GM21447 (cell line): ENCODE measurements around the gene ABR.
"Not testable (repeated sequence)": the region's sequence is repeated elsewhere in the genome, so short reads cannot be mapped to it uniquely, and the experiment has no call there.

Source experiments
- ATAC-seq: cut with Tn5 transposase; IDR thresholded peaks from one replicate; pipeline ENCODE4 v1.9.1; 2021; ENCODE audit not compliant: unreplicated experiment

Gene ABR

GRCh38 chr17:1097972-1098744, 81.6 kb downstream of the ABR start:
- ATAC-seq, result not testable (repeated sequence)

GRCh38 chr17:1096215-1096614, 83.6 kb downstream of the ABR start:
- ATAC-seq, result no peak

DNA sequence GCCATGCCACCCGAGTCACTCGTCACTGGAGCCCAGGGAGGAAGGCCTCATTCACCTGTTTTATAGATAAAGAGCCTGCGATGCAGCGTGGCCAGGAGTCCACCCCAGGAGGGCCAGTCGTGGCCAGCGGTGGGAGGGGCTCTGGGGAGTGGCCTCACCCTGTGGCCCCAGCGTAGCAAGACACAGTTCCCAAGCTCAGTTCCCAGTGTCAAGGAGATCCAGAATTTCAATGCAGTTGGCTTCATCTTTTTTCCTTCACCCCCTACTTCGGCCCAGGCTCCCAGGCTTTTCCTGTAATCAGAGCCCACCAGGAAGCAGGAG, 84.0 kb downstream of the ABR start:
- ATAC-seq, result no peak

- ATAC-seq, result no peak
These were observed 84.5 kb downstream of the ABR start for GRCh38 chr17:1095090-1095852.

- no peak for ATAC-seq
These were observed 85.2 kb downstream of the ABR start for GRCh38 chr17:1094591-1094990.

DNA sequence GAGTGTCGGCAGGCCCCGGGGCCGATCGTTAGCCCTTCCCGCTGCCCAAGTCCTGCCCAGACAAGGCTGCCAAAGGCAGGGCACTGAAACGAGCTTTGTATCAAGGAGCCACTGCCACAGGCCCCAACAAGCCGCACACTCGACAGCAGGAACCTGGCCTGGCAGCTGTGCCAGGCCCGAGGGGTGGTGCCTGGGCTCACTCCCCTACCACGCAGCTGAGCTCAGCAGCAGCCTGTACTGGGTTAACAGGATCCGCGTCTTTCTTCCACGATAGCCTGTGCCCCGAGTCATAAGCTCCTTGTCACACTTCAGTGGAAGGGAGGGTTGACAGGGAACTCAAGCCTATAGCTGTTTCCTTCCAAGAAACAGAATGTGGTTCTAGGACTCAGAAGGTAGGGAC, 87.9 kb downstream of the ABR start:
- no peak for ATAC-seq

GRCh38 chr17:1091190-1091534, 88.6 kb downstream of the ABR start:
- no peak for ATAC-seq

DNA sequence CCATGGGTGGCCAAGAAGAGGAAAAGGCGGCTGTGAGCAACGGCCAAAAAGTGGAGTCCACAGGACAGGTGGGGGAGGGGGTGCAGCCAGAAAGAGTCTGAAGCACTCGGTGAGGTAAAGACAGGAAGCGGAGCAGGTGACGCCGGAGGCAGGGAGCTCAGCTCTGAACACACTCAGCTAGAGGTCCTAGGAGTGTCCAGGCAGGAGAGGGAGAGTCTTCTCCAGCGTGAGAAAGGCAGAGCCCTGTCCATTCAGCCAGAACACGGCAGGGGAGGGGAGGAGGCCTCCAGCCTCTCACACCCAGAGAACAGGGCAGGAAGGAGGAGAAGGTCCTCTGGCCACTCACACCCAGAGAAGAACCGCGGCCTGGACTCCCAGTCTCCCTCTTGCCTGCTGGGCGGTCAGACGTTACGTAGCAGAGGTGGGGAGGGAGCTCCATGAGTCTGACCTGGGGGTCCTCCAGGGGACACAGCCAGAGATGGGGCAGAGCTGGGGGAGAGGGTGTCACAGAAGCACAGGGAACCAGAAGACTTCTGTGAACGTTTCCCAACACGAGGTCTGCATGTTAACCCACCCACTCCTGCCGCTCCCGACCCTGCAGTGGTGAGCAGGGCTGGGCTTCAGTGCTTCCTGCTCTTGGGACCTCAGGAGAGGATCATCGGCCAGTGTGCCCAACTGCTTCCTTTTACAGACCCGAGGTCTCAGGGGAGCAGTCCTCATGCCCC, 89.2 kb downstream of the ABR start:
- no peak for ATAC-seq

DNA sequence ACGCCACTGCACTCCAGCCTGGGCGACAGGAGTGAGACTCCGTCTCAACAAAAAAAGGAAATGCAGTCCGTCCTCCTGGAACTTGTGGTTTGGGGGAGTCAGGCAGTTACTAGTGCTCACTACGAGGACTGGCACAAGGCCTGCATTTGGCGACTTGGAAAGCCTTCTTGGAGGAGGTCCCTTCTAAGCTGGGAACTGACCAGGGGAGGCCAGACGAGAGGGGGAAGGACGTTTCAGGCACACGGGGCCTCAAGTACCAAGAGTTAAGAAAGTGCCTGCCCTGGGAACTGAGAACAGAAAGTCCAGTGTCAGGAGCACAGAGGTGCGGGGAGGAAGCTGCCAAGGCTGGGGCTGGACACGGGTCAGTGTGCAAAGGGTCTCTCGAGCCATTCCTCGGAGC, 89.9 kb downstream of the ABR start:
- no peak for ATAC-seq

DNA sequence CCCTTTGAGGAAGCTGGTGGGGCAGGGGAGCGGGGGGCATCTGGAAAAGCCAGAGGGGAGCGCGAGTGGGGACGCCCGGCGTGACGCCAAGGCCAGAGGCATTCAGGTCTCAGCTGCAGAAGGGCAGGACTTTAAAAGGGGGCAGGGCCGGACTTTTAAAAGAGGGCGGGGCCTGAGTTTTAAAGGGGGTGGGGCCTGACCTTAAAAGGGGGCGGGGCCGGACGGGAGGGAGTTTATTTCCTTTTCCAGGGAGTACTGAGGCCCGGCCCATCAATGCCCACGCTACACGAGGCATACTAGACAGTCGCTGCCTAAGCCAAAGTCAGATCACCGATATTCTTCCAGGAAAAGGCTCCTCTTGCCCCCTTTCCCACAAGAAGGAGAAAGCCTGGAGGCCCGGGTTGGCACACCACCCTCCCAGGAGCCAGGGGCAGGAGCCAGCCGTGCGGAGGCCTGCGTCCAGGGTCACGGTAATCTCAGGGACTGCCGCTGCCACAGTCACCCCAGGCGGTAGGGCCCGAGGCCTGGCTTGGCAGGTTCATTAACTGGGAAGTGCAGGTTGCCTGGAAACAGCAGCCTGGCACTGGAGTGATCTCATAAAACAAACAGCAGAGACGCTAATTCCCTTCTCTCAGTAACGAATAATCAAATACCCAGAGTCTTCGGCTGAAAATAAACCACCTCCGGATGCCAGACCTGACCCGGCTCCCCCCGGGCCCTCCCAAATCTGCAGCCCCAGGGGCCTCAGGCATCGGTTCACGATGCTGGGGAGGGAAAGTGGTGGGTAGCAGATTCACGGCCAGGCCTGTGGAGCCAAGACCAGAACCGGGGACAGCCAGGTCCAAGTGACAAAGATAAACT, 92.2 kb downstream of the ABR start:
- no peak for ATAC-seq

DNA sequence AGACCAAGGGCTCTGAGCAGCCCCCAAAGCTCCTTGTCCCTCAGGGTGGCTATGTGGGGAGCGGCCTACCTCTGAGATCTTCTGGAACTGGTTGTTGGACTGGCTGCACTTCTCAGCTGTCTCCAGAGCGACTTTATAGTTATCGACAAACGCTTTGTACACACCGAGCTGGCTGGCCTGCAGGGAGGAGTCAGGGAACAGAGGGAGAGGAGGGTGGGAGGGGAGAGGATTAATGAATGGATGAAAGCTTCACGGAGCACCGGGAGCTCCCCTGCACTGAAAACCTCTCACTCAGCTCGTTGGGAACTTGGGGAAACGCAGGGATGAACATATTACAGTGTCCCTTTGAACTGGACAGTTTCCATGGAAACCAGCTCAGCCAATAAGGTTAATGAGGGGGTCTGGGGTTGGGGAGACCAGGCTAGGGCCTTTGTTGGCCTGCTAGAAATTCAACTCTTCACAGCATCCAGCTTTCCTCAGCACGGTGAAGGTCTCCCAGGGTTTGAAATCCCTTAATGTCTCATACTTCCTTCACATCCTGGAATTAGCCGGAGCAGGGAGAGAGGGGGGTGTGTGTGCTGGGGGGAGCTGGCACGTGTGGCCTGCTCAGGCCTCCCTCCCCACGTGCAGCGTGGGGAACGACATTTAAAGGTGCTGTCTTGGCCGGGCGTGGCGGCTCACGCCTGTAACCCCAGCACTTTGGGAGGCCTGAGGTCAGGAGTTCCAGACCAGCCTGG, 96.2 kb downstream of the ABR start:
- ATAC-seq, result no peak

- no peak for ATAC-seq
These were observed 97.2 kb downstream of the ABR start for GRCh38 chr17:1082579-1082978.

DNA sequence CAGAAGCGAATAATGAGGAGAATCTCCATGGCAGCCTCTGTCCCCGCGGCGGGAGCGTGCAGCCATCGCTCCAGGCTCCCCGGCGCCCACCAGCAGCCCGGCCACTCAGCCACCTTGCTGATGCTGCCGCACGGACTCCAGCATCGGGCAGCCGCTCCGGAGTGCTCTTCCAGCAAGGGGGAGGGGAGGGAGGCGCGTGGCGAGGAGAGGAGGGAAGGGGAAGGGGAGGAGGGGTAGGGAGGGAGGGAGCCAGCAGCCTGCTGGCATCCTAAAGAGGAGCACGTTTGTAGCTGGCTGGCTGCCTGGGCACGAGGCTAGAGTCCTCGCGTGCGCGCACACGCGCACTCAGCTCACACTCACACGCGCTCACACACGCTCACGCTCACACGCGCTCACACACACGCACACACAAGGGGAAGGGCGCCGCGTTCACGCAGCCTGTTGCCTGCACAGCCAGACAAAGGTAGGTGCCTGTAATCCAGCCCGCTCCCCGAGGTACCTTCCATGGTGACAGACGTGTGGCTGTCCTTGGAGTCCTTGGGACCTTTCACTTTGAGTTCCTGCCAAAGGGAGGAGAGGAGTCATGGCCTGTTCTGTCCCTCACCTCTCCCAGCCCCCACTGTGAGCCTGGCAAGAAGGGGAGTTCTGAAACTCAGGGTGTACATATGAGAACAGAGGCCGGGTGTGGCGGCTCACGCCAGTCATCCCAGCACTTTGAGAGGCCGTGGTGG, 100.8 kb downstream of the ABR start:
- no peak for ATAC-seq

DNA sequence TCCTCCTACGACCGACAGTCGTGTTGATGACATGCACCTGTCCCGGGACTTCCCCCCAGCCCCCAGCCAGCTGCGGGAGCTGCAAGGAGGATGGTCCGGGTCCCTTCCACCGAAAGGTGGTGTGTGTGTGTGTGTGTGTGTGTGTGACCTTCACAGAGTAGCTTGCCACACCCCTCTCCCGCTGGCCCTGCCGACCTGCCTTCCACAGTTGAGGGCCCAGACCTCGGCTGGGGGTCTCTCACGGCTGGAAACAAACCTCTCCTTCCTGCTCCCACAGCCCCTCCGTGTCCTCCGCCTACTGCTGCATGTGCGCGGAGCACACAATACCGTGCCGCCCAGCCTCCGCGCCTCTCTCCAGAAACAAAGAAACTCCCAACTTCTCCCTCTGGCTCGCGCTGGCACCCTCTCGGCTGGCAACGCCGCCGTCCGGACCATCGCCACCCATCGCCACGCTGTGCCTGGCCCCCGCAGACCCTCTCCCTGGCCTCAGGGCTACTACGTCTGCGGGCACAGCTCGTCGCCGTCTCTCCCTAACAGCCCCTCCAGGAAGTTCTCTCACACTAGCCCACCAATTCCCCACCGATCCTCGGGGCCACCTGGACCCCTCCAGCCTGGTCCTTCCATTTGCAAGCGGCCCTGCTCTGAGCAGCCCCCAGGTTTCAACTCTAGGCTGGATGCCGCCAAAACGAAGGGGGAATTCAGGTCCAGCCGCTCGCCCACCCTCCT, 101.6 kb downstream of the ABR start:
- no peak for ATAC-seq

DNA sequence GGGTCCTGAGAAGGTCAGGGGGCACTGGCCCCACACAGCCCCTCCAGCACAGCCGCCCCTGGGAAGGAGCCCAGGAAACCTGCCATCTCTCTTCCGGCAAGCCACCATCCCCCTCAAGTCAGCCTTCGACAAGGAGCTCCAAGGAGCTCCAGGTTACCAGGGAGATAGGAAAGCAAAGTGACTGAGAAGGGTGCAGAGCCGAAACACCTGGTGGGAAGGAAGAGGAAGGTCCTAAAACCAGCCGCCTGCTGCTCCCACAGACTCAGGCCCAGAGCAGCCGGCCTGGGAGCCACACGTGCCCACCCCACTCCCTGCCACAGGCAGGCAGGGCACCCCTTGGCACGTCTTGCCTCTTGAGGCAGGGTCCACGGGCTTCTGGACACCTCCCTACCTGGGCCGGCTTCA, 102.2 kb downstream of the ABR start:
- ATAC-seq, result no peak

- ATAC-seq, result no peak
These were observed 102.8 kb downstream of the ABR start for GRCh38 chr17:1076982-1077302.

DNA sequence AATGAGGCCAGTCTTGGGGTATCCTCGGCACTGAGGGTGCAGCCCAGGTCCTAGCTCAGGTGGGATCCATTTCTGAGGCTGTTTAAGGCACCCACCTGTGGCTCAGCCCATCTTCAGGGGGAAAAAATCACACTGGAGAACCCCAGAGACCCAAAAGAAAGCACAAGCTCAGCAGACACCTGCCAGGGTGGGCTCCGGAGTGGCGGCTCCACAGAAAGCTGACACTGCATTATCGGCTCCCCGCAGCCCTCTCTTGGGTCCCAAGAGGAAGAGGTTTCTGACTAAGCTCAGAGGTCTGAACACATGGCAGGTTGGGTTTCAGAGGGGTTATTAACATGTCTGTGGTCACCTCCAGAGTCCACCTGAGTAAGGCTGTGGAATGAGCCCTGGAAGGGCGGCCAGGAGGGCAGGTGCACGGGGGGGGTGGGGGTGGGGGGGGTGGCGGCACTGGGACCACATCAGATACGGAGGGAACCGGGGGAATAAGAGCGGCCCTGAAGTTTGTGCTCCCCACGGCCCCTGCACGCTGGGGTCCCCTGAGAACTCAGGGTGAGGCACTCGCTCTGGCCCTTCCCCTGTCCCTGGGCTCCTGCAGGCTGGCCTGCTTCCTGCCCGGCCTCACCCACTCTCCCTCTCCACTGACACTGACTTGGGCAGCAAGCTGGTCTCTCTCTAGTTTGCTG, 103.3 kb downstream of the ABR start:
- no peak for ATAC-seq

- no peak for ATAC-seq
These were observed 104.7 kb downstream of the ABR start for GRCh38 chr17:1074886-1075605.
